HEK293T (cell line): ENCODE measurements around the gene BID.

Source experiments
- CTCF ChIA-PET: fragments of 350-600 bp; formaldehyde crosslinking; extraction: SDS; loops from one replicate; lab custom pipeline; 2021; ENCODE audit warnings: antibody characterized with exemption, inconsistent platforms; lab: Yijun Ruan, JAX
- POLR2A ChIA-PET: fragments of 350-600 bp; formaldehyde crosslinking; extraction: SDS; loops from one replicate; lab custom pipeline; 2020; ENCODE audit warnings: antibody characterized with exemption, inconsistent platforms; lab: Yijun Ruan, JAX
- DNase-seq: peaks from one replicate; pipeline ENCODE4 v3.0.0; 2012; ENCODE audit warnings: mixed read lengths; ENCODE audit errors: extremely low spot score
- ARNT ChIP-seq: fragments of 450-650 bp; IDR thresholded peaks from 2 replicates; pipeline ENCODE4 v1.6.1; 2017; ENCODE audit warnings: mild to moderate bottlenecking
- BHLHE40 ChIP-seq: fragments of 450-650 bp; IDR thresholded peaks from 2 replicates; pipeline ENCODE4 v1.6.1; 2016; ENCODE audit warnings: mild to moderate bottlenecking, moderate library complexity, borderline replicate concordance
- CTBP1 ChIP-seq: fragments of 450-650 bp; IDR thresholded peaks from 2 replicates; pipeline ENCODE4 v1.6.1; 2016; ENCODE audit warnings: borderline replicate concordance
- ELF4 ChIP-seq: fragments of 450-650 bp; IDR thresholded peaks from 2 replicates; pipeline ENCODE4 v1.6.1; 2017; ENCODE audit warnings: antibody characterized with exemption
- FOXA1 ChIP-seq: fragments of 450-650 bp; IDR thresholded peaks from 2 replicates; pipeline ENCODE4 v1.6.1; 2016; ENCODE audit warnings: mild to moderate bottlenecking
- FOXK2 ChIP-seq: fragments of 450-650 bp; IDR thresholded peaks from 2 replicates; pipeline ENCODE4 v1.6.1; 2016; ENCODE audit warnings: mild to moderate bottlenecking
- FOXM1 ChIP-seq: fragments of 450-650 bp; IDR thresholded peaks from 2 replicates; pipeline ENCODE4 v1.6.1; 2017; ENCODE audit warnings: mild to moderate bottlenecking, borderline replicate concordance
- HDGF ChIP-seq: fragments of 450-650 bp; IDR thresholded peaks from 2 replicates; pipeline ENCODE4 v1.6.1; 2017; ENCODE audit warnings: antibody characterized with exemption, borderline replicate concordance
- L3MBTL2 ChIP-seq: fragments of 450-650 bp; conservative IDR thresholded peaks from 2 replicates; pipeline ENCODE4 v1.6.1; 2016; ENCODE audit warnings: mild to moderate bottlenecking
- LEF1 ChIP-seq: fragments of 450-650 bp; IDR thresholded peaks from 2 replicates; pipeline ENCODE4 v1.6.1; 2017; ENCODE audit warnings: mild to moderate bottlenecking, borderline replicate concordance
- NFRKB ChIP-seq: fragments of 450-650 bp; IDR thresholded peaks from 2 replicates; pipeline ENCODE4 v1.6.1; 2016; ENCODE audit warnings: mild to moderate bottlenecking, moderate library complexity
- PKNOX1 ChIP-seq: fragments of 450-650 bp; IDR thresholded peaks from 2 replicates; pipeline ENCODE4 v1.6.1; 2016
- SP1 ChIP-seq: fragments of 450-650 bp; IDR thresholded peaks from 2 replicates; pipeline ENCODE4 v1.6.1; 2017
- SUZ12 ChIP-seq: fragments of 450-650 bp; IDR thresholded peaks from 2 replicates; pipeline ENCODE4 v1.6.1; 2016; ENCODE audit warnings: mild to moderate bottlenecking
- TARDBP ChIP-seq: fragments of 450-650 bp; IDR thresholded peaks from 2 replicates; pipeline ENCODE4 v1.6.1; 2016
- ZNF384 ChIP-seq: fragments of 450-650 bp; IDR thresholded peaks from 2 replicates; pipeline ENCODE4 v1.6.1; 2016

Gene BID

DNA sequence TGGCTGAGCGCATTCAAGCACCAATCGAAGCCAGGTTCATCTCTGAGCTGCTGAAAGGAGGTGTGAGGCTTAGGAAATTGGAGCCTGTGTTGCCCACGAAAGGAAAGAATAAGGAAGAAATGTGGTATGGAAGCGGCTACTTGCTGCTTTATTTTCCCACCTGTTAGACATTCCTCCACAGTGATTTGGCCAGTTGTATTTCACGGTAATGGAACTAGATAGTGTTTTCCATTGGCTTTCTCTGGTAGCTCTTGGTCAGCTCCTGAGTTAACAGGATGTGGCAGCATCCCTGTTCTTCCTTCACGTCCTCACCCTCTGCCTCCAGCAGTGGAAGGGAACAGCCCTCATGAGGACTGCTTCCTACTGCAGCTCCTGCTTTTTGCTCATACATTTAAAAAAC lies 44.7 kb downstream of the BID start:
- ChIA-PET CTCF (no interaction called here), POLR2A (interaction anchor here (0.6 to 1.1 kb wide), 2 partner anchors 12 to 58 kb away, joined by 3 read pairs; no protein-coding TSS in a partner anchor)
- no peak for DNase-seq
- TF ChIP-seq LEF1 (no peak), NFRKB (no peak), L3MBTL2 (no peak), HDGF (no peak), FOXM1 (no peak), TARDBP (no peak), BHLHE40 (no peak), SP1 (no peak), CTBP1 (no peak), ARNT (no peak), SUZ12 (no peak), ZNF384 (no peak), ELF4 (no peak), FOXK2 (no peak), PKNOX1 (no peak), FOXA1 (no peak)

DNA sequence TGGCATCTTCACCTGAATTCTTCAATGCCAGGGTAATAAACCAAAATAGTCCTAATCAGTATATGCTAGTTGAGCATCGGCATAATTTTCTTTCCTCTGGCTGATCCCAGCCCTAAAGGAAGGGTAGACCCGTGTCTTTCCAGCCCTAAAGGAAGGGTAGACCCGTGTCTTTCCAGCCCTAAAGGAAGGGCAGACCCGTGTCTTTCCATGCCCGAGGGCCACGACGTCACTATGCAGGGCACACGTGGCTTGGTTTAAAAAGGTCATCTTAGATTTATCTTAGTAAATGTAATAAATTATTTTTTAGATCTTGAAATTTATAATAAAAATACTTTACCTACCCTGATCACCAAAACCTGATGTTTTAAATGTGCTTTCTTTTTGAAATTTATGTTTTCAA lies 45.5 kb downstream of the BID start:
- POLR2A ChIA-PET, result no interaction called here
- CTCF ChIA-PET, result interaction anchor here (0.7 kb wide), 1 partner anchor 345 kb away, joined by 3 read pairs; no protein-coding TSS in a partner anchor
- no peak for DNase-seq
- no peak for TF ChIP-seq L3MBTL2
- TF ChIP-seq BHLHE40, result no peak
- no peak for TF ChIP-seq LEF1
- TF ChIP-seq PKNOX1, result no peak
- TF ChIP-seq SP1, result no peak
- TF ChIP-seq CTBP1, result no peak
- TF ChIP-seq ELF4, result no peak
- TF ChIP-seq ZNF384, result no peak
- no peak for TF ChIP-seq SUZ12

GRCh38 chr22:17726928-17727897 lies 47.1 kb downstream of the BID start:
- CTCF ChIA-PET, result no interaction called here

DNA sequence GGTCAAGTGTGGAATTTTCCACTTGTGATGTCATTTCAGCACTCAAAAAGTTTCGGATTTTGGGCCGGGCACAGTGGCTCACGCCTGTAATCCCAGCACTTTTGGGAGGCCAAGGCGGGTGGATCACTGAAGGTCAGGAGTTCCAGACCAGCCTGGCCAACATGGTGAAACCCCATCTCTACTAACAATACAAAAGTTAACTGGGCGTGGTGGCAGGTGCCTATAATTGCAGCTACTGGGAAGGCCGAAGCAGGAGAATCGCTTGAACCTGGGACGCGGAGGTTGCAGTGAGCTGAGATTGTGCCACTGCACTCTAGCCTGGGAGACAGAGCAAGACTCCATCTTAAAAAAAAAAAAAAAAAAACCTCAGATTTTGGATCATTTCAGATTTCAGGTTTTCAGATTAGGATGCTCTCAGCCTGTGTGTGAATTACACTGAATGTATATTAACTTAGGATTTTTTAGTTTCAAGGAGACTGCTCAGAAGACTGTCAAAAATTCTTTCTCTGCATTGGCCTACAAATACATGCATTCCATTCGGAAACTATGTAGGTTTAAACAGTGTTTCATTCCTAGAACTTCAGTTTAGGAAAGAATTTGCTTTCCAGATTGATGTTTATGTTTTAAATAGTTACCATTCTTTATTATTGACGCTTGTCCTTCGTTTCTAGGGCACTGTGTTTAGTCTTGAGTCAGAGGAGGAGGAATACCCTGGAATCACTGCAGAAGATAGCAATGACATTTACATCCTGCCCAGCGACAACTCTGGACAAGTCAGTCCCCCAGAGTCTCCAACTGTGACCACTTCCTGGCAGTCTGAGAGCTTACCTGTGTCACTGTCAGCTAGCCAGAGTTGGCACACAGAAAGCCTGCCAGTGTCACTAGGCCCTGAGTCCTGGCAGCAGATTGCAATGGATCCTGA lies 48.0 kb downstream of the BID start:
- no peak for DNase-seq
- ChIA-PET CTCF (no interaction called here), POLR2A (no interaction called here)

More at GRCh38 chr22:17726928-17727897, 47.1 kb downstream of the BID start:
- DNase-seq, result no peak
- POLR2A ChIA-PET, result no interaction called here
- no peak for TF ChIP-seq TARDBP
- TF ChIP-seq SP1, result no peak
- TF ChIP-seq L3MBTL2, result no peak
- no peak for TF ChIP-seq LEF1
- no peak for TF ChIP-seq ZNF384
- TF ChIP-seq ARNT, result no peak

GRCh38 chr22:17725500-17725796 lies 48.8 kb downstream of the BID start:
- no peak for TF ChIP-seq ZNF384
- TF ChIP-seq TARDBP, result no peak
- no peak for TF ChIP-seq LEF1
- no peak for TF ChIP-seq L3MBTL2
- TF ChIP-seq ARNT, result no peak
- no peak for TF ChIP-seq CTBP1
- TF ChIP-seq FOXA1, result no peak
- no peak for TF ChIP-seq ELF4
- no peak for TF ChIP-seq HDGF
- TF ChIP-seq SP1, result no peak
- TF ChIP-seq FOXM1, result no peak
- TF ChIP-seq PKNOX1, result no peak
- TF ChIP-seq NFRKB, result no peak
- DNase-seq, result no peak
- CTCF ChIA-PET, result no interaction called here
- POLR2A ChIA-PET, result no interaction called here

More for the DNA sequence above, 48.0 kb downstream of the BID start:
- TF ChIP-seq SUZ12 (no peak), ZNF384 (no peak), BHLHE40 (no peak), FOXK2 (no peak), SP1 (no peak), ARNT (no peak), HDGF (no peak), CTBP1 (no peak), L3MBTL2 (no peak), PKNOX1 (no peak), ELF4 (no peak), NFRKB (no peak)
